IMR-90 (cell line): ENCODE measurements around the gene SEZ6L2. TPM values are rescaled to one million over a fixed set of nuclear protein-coding genes. Genes with fewer than 3 reads are reported as not detected.

ENCODE experiments used
- ATAC-seq: fragments of 200-7000 bp; cut with Tn5 transposase; 2 replicates; pipeline ENCODE4 v1.9.1; 2020; ENCODE audit warnings: low read depth, mild to moderate bottlenecking, moderate library complexity
- BruUV-seq: library from RNA; stranded (reverse); fragments of 400-500 nt; replicated peaks from 2 replicates; lab custom pipeline; 2021; lab: Mats Ljungman, UMichigan
- CTCF ChIA-PET: fragments of 300-600 bp; formaldehyde crosslinking; extraction: SDS; loops from one replicate; lab custom pipeline; 2021; ENCODE audit warnings: antibody characterized with exemption; lab: Yijun Ruan, JAX
- POLR2A ChIA-PET: fragments of 300-600 bp; sonication (Branson Sonifier 250); formaldehyde crosslinking; loops from one replicate; lab custom pipeline; 2022; ENCODE audit warnings: antibody characterized with exemption; ENCODE audit not compliant: unreplicated experiment; lab: Charles Lee
- DNase-seq: peaks from one replicate; pipeline ENCODE4 v3.0.0; 2013
- H2AFZ ChIP-seq: replicated peaks from 2 replicates; pipeline ENCODE3; 2013; ENCODE audit warnings: low read length, mild to moderate bottlenecking; ENCODE audit not compliant: poor library complexity
- H2AK5ac ChIP-seq: 2 replicates; pipeline ENCODE4 v1.6.1; 2013; ENCODE audit warnings: low read depth, low read length, inconsistent platforms
- H2AK9ac ChIP-seq: replicated peaks from 2 replicates; pipeline ENCODE3; 2013; ENCODE audit warnings: mild to moderate bottlenecking, low read depth, low read length, moderate library complexity; ENCODE audit not compliant: poor library complexity
- H2BK120ac ChIP-seq: 2 replicates; pipeline ENCODE4 v1.6.1; 2013; ENCODE audit warnings: low read depth, low read length, inconsistent platforms
- H2BK15ac ChIP-seq: 3 replicates; pipeline ENCODE4 v1.6.1; 2013; ENCODE audit warnings: low read depth, low read length, inconsistent platforms
- H2BK20ac ChIP-seq: 2 replicates; pipeline ENCODE4 v1.6.1; 2013; ENCODE audit warnings: low read depth, mild to moderate bottlenecking, inconsistent platforms, low read length, moderate library complexity
- H2BK5ac ChIP-seq: 2 replicates; pipeline ENCODE4 v1.6.1; 2013; ENCODE audit warnings: mild to moderate bottlenecking, low read depth, low read length, inconsistent platforms; ENCODE audit not compliant: poor library complexity, severe bottlenecking
- H3K14ac ChIP-seq: replicated peaks from 2 replicates; pipeline ENCODE4 v1.6.1; 2013; ENCODE audit warnings: low read depth, low read length, inconsistent platforms
- H3K18ac ChIP-seq: 2 replicates; pipeline ENCODE4 v1.6.1; 2013; ENCODE audit warnings: low read depth, low read length, control low read depth
- H3K23ac ChIP-seq: 2 replicates; pipeline ENCODE4 v1.6.1; 2013; ENCODE audit warnings: low read depth, low read length, inconsistent platforms
- H3K27ac ChIP-seq: 2 replicates; pipeline ENCODE4 v1.5.1; 2013; ENCODE audit warnings: mild to moderate bottlenecking, control low read depth, low read length; ENCODE audit not compliant: insufficient read depth
- H3K27me3 ChIP-seq: 2 replicates; pipeline ENCODE4 v1.6.1; 2013; ENCODE audit warnings: low read length; ENCODE audit not compliant: control insufficient read depth, insufficient read depth
- H3K36me3 ChIP-seq: 2 replicates; pipeline ENCODE4 v1.6.1; 2013; ENCODE audit warnings: low read length, mixed read lengths; ENCODE audit not compliant: control insufficient read depth, insufficient read depth
- H3K4ac ChIP-seq: 2 replicates; pipeline ENCODE4 v1.6.1; 2013; ENCODE audit warnings: low read depth, low read length, inconsistent platforms
- H3K4me1 ChIP-seq: 2 replicates; pipeline ENCODE4 v1.6.1; 2013; ENCODE audit warnings: low read length, mixed read lengths; ENCODE audit not compliant: control insufficient read depth, insufficient read depth
- H3K4me2 ChIP-seq: 2 replicates; pipeline ENCODE4 v1.6.1; 2013; ENCODE audit warnings: low read depth, mild to moderate bottlenecking, control low read depth, low read length, moderate library complexity
- H3K4me3 ChIP-seq: 2 replicates; pipeline ENCODE4 v1.5.1; 2013; ENCODE audit warnings: low read depth, mild to moderate bottlenecking, control low read depth, low read length, moderate library complexity; ENCODE audit not compliant: insufficient read depth
- H3K56ac ChIP-seq: 2 replicates; pipeline ENCODE4 v1.6.1; 2013; ENCODE audit warnings: low read length, inconsistent platforms; ENCODE audit not compliant: insufficient read depth; ENCODE audit errors: extremely low read depth
- H3K79me1 ChIP-seq, 2 experiments: 2 replicates each; pipeline ENCODE4 v1.6.1; 2013; ENCODE audit warnings: low read length in 2 of 2, inconsistent platforms in 1 of 2, low read depth in 1 of 2
- H3K9ac ChIP-seq: 2 replicates; pipeline ENCODE4 v1.6.1; 2013; ENCODE audit warnings: low read depth, low read length, control low read depth
- H3K9me1 ChIP-seq: 2 replicates; pipeline ENCODE4 v1.6.1; 2013; ENCODE audit warnings: low read length, inconsistent platforms; ENCODE audit not compliant: insufficient read depth
- H3K9me3 ChIP-seq: 2 replicates; pipeline ENCODE4 v1.6.1; 2013; ENCODE audit warnings: low read length; ENCODE audit not compliant: control insufficient read depth, insufficient read depth
- H4K20me1 ChIP-seq: 2 replicates; pipeline ENCODE4 v1.6.1; 2013; ENCODE audit warnings: low read length, inconsistent platforms; ENCODE audit not compliant: insufficient read depth
- H4K5ac ChIP-seq: 2 replicates; pipeline ENCODE4 v1.6.1; 2013; ENCODE audit warnings: mild to moderate bottlenecking, low read depth, low read length, control low read depth
- H4K8ac ChIP-seq, 2 experiments: 2 replicates each; pipeline ENCODE4 v1.6.1; 2013; ENCODE audit warnings: low read depth in 2 of 2, low read length in 2 of 2, control low read depth in 1 of 2, inconsistent platforms in 1 of 2
- H4K91ac ChIP-seq: 2 replicates; pipeline ENCODE4 v1.6.1; 2013; ENCODE audit warnings: low read depth, low read length, inconsistent platforms; ENCODE audit not compliant: insufficient read depth
- BHLHE40 ChIP-seq: fragments of 150-350 bp; IDR thresholded peaks from 2 replicates; pipeline ENCODE4 v1.6.1; 2016; ENCODE audit warnings: mild to moderate bottlenecking, low read depth, low read length
- CEBPB ChIP-seq: IDR thresholded peaks from 2 replicates; pipeline ENCODE4 v1.6.1; 2012; ENCODE audit warnings: low read depth, low read length, improper control_type of control experiment
- CHD1 ChIP-seq: IDR thresholded peaks from 2 replicates; pipeline ENCODE4 v1.6.1; 2012; ENCODE audit warnings: low read depth, low read length, improper control_type of control experiment
- CTCF ChIP-seq: conservative IDR thresholded peaks from 2 replicates; pipeline ENCODE4 v1.5.1; 2012; ENCODE audit warnings: mild to moderate bottlenecking, low read depth, low read length, improper control_type of control experiment
- ELK1 ChIP-seq: fragments of 150-350 bp; IDR thresholded peaks from 2 replicates; pipeline ENCODE4 v1.6.1; 2016; ENCODE audit warnings: low read depth, mild to moderate bottlenecking, low read length, moderate library complexity, borderline replicate concordance
- FOS ChIP-seq: fragments of 150-350 bp; IDR thresholded peaks from 2 replicates; pipeline ENCODE4 v1.6.1; 2016; ENCODE audit warnings: low read depth, low read length
- MAFK ChIP-seq: IDR thresholded peaks from 2 replicates; pipeline ENCODE4 v1.6.1; 2012; ENCODE audit warnings: low read depth, low read length, improper control_type of control experiment
- MAZ ChIP-seq: IDR thresholded peaks from 2 replicates; pipeline ENCODE4 v1.6.1; 2012; ENCODE audit warnings: low read depth, mild to moderate bottlenecking, low read length, improper control_type of control experiment, moderate library complexity, borderline replicate concordance
- MXI1 ChIP-seq: IDR thresholded peaks from 2 replicates; pipeline ENCODE4 v1.6.1; 2012; ENCODE audit warnings: low read depth, mild to moderate bottlenecking, low read length, moderate library complexity, borderline replicate concordance
- NFE2L2 ChIP-seq: fragments of 150-350 bp; IDR thresholded peaks from 2 replicates; pipeline ENCODE4 v1.6.1; 2016; ENCODE audit warnings: low read depth, mild to moderate bottlenecking, low read length
- POLR2A ChIP-seq: IDR thresholded peaks from 2 replicates; pipeline ENCODE4 v1.6.1; 2012; ENCODE audit warnings: mild to moderate bottlenecking, low read depth, low read length
- RAD21 ChIP-seq: IDR thresholded peaks from 2 replicates; pipeline ENCODE4 v1.6.1; 2012; ENCODE audit warnings: low read length, improper control_type of control experiment
- RCOR1 ChIP-seq: IDR thresholded peaks from 2 replicates; pipeline ENCODE4 v1.6.1; 2012; ENCODE audit warnings: mild to moderate bottlenecking, low read length, improper control_type of control experiment; ENCODE audit not compliant: insufficient replicate concordance
- RFX5 ChIP-seq: IDR thresholded peaks from 2 replicates; pipeline ENCODE4 v1.8.0; 2012; ENCODE audit warnings: low read depth, mild to moderate bottlenecking, low read length, moderate library complexity
- SMC3 ChIP-seq: fragments of 150-350 bp; IDR thresholded peaks from 2 replicates; pipeline ENCODE4 v1.6.1; 2016; ENCODE audit warnings: low read depth, mild to moderate bottlenecking, antibody characterized with exemption, low read length, moderate library complexity
- USF2 ChIP-seq: fragments of 150-350 bp; IDR thresholded peaks from 2 replicates; pipeline ENCODE4 v1.6.1; 2017; ENCODE audit warnings: mild to moderate bottlenecking, antibody characterized with exemption, low read length, low read depth
- WGBS, 2 experiments: methylation state at CpG; one replicate each; pipeline versions ENCODE4 v1.1.5 to v1.1.7; 2013; ENCODE audit warnings: missing lambda C conversion rate in 2 of 2; ENCODE audit not compliant: insufficient read length in 1 of 2; ENCODE audit errors: extremely low coverage in 2 of 2; 5-methylcytosine and 5-hydroxymethylcytosine counted together
- dilution Hi-C: fragments of 300-500 bp; cut with HindIII; formaldehyde crosslinking; loops from one replicate; pipeline ENCODE4 v1.14.3; 2018; ENCODE audit warnings: low sequenced_read_pairs; ENCODE audit not compliant: unreplicated experiment
- in situ Hi-C: fragments of 300-500 bp; cut with MboI; formaldehyde crosslinking; loops from 3 replicates; pipeline ENCODE4 v1.14.3; 2019; ENCODE audit warnings: low sequenced_read_pairs, inconsistent platforms, mixed read lengths
- intact Hi-C: fragments of 100-400 bp; cut with micrococcal nuclease; formaldehyde crosslinking; loops from 2 replicates; pipeline ENCODE4 v1.10.0; 2022
- polyA plus RNA-seq, 3 experiments: library from polyadenylated mRNA; depleted of rRNA; stranded (reverse); fragments of >200 nt; gene quantifications; 2 replicates each; pipeline ENCODE4 v1.2.3, GENCODE V29; 2012; ENCODE audit warnings: low replicate concordance in 1 of 3
- total RNA-seq: library from RNA; depleted of rRNA; stranded (reverse); fragments of >200 nt; gene quantifications from 2 replicates; pipeline ENCODE4 v1.2.3, GENCODE V29; 2012

Gene SEZ6L2
- total and polyA plus RNA-seq, 2 of the 4 experiments (the other 2 are of a cell fraction) = 0.72 to 10.5 TPM

GRCh38 chr16:29835926-29836325, 63.4 kb downstream of the SEZ6L2 start:
- no peak overlapping the region for H3K18ac ChIP-seq
- H3K9ac ChIP-seq = no peak overlapping the region
- dilution Hi-C loops (no loop called here), intact Hi-C loops (no loop called here), in situ Hi-C loops (no loop called here)
- H3K4me3 ChIP-seq = no peak overlapping the region
- H3K9me1 ChIP-seq = peaks cover 5% of the 10 kb centered on the region; the same call in 1 of the 2 replicates
- 100% methylated on average over 1 of the region's 7 CpGs; no CpG with 5 or more reads in 1 of the 2 experiments for WGBS, 2 experiments
- H3K4ac ChIP-seq = no peak overlapping the region
- TF ChIP-seq ELK1 (no peak), FOS (no peak), USF2 (no peak), BHLHE40 (no peak), MXI1 (no peak), CTCF (no peak), SMC3 (no peak), CHD1 (no peak), CEBPB (no peak), POLR2A (no peak), NFE2L2 (no peak), RCOR1 (no peak), MAFK (no peak), MAZ (no peak), RFX5 (no peak), RAD21 (no peak)
- peaks cover 73% of the 10 kb centered on the region for H3K36me3 ChIP-seq
- ATAC-seq = no peak
- no peak overlapping the region for H2BK5ac ChIP-seq
- H4K5ac ChIP-seq = no peak overlapping the region
- BruUV-seq = no TSS peak
- no peak overlapping the region for H3K14ac ChIP-seq
- H4K20me1 ChIP-seq = peaks cover 1% of the 10 kb centered on the region; the same call in 1 of the 2 replicates
- no peak overlapping the region for H2AK9ac ChIP-seq
- peaks cover 16 to 60% of the 10 kb centered on the region in 2 experiments; a peak in 3 of 4 replicates for H3K79me1 ChIP-seq
- no peak overlapping the region for H2BK120ac ChIP-seq
- no peak overlapping the region for H2BK15ac ChIP-seq
- no peak overlapping the region for H2BK20ac ChIP-seq
- no peak overlapping the region for H3K4me2 ChIP-seq
- H2AK5ac ChIP-seq = no peak overlapping the region
- H3K4me1 ChIP-seq = no peaks in the 10 kb centered on the region; the same call in none of the 2 replicates
- H2AFZ ChIP-seq = no peak overlapping the region
- H3K9me3 ChIP-seq = no peaks in the 10 kb centered on the region
- no peak overlapping the region for H4K8ac ChIP-seq
- ChIA-PET CTCF (interaction anchor here (0.6 kb wide), 1 partner anchor 79 kb away, joined by 8 read pairs; no protein-coding TSS in a partner anchor), POLR2A (no interaction called here)
- no peak overlapping the region for H3K56ac ChIP-seq
- H3K27me3 ChIP-seq = no peaks in the 10 kb centered on the region
- no peak overlapping the region for H4K91ac ChIP-seq
- no peak overlapping the region for H3K23ac ChIP-seq
- no peak overlapping the region for H3K27ac ChIP-seq
- no peak for DNase-seq
